Astrocyte (in vitro differentiated cells and primary cell): ENCODE results near the gene OSBPL5. TPM values are rescaled to one million over a fixed set of nuclear protein-coding genes. Genes with fewer than 3 reads are reported as not detected.

Experiments
- DNase-seq: peaks from one replicate; pipeline ENCODE4 v3.0.0-alpha.2; 2010; ENCODE audit warnings: low read depth
- FAIRE-seq: peaks from 2 replicates; lab custom pipeline; 2011; peaks lifted over from hg19 to GRCh38; lab: Jason Lieb, UNC
- H2AFZ ChIP-seq: 2 replicates; pipeline ENCODE4 v1.6.0; 2012; ENCODE audit warnings: low read depth, low read length, inconsistent platforms
- H3K27ac ChIP-seq: 2 replicates; pipeline ENCODE4 v1.5.1; 2011; ENCODE audit warnings: low read depth, low read length, inconsistent platforms
- H3K27me3 ChIP-seq: 2 replicates; pipeline ENCODE4 v1.6.0; 2011; ENCODE audit warnings: low read length, inconsistent platforms; ENCODE audit not compliant: insufficient read depth
- H3K36me3 ChIP-seq: 2 replicates; pipeline ENCODE4 v1.5.1; 2011; ENCODE audit warnings: low read length, inconsistent platforms; ENCODE audit not compliant: insufficient read depth
- H3K4me1 ChIP-seq: 2 replicates; pipeline ENCODE4 v1.5.1; 2011; ENCODE audit warnings: low read length, inconsistent platforms; ENCODE audit not compliant: insufficient read depth
- H3K4me2 ChIP-seq: 2 replicates; pipeline ENCODE4 v1.6.0; 2012; ENCODE audit warnings: low read length, inconsistent platforms
- H3K4me3 ChIP-seq: 2 replicates; pipeline ENCODE4 v1.5.1; 2011; ENCODE audit warnings: low read depth, mild to moderate bottlenecking, low read length, inconsistent platforms; ENCODE audit not compliant: insufficient read depth
- H3K79me2 ChIP-seq: 2 replicates; pipeline ENCODE4 v1.6.0; 2012; ENCODE audit warnings: mild to moderate bottlenecking, low read length, inconsistent platforms; ENCODE audit not compliant: insufficient read depth
- H3K9ac ChIP-seq: 2 replicates; pipeline ENCODE4 v1.6.0; 2012; ENCODE audit warnings: mild to moderate bottlenecking, low read length, inconsistent platforms
- H3K9me3 ChIP-seq: 2 replicates; pipeline ENCODE4 v1.5.1; 2012; ENCODE audit warnings: low read depth, mild to moderate bottlenecking, low read length, inconsistent platforms; ENCODE audit not compliant: insufficient read depth
- H4K20me1 ChIP-seq: 2 replicates; pipeline ENCODE4 v1.6.0; 2012; ENCODE audit warnings: low read length, inconsistent platforms; ENCODE audit not compliant: insufficient read depth
- H3K27ac Mint-ChIP-seq: one replicate; pipeline ENCODE4 v1.8.0; 2021; ENCODE audit warnings: mild to moderate bottlenecking, mixed read lengths; ENCODE audit not compliant: unreplicated experiment
- H3K27me3 Mint-ChIP-seq: one replicate; pipeline ENCODE4 v1.8.0; 2021; ENCODE audit warnings: low read depth, mixed read lengths; ENCODE audit not compliant: unreplicated experiment
- H3K36me3 Mint-ChIP-seq: one replicate; pipeline ENCODE4 v1.8.0; 2021; ENCODE audit warnings: low read depth, mixed read lengths; ENCODE audit not compliant: unreplicated experiment
- H3K4me1 Mint-ChIP-seq: one replicate; pipeline ENCODE4 v1.8.0; 2021; ENCODE audit warnings: low read depth, mixed read lengths; ENCODE audit not compliant: unreplicated experiment
- H3K4me3 Mint-ChIP-seq: one replicate; pipeline ENCODE4 v1.8.0; 2021; ENCODE audit warnings: mild to moderate bottlenecking, moderate library complexity, mixed read lengths; ENCODE audit not compliant: unreplicated experiment
- H3K9me3 Mint-ChIP-seq: one replicate; pipeline ENCODE4 v1.8.0; 2021; ENCODE audit warnings: mild to moderate bottlenecking, mixed read lengths; ENCODE audit not compliant: unreplicated experiment
- EZH2 ChIP-seq: IDR thresholded peaks from 2 replicates; pipeline ENCODE4 v1.6.1; 2012; ENCODE audit warnings: mild to moderate bottlenecking, low read length, inconsistent platforms; ENCODE audit not compliant: insufficient read depth
- total RNA-seq: library from RNA; stranded (reverse); gene quantifications from 2 replicates; pipeline ENCODE4 v1.2.1, GENCODE V29; 2021
- TF ChIP-seq, protein P1 (sequence below): IDR thresholded peaks from 2 replicates; pipeline ENCODE4 v1.5.1; 2011; ENCODE audit warnings: low read depth, mild to moderate bottlenecking, inconsistent platforms, low read length, moderate library complexity; ENCODE audit not compliant: insufficient read depth

The OSBPL5 gene
- total RNA-seq, 1 donor from 2014 or later: 29.0 TPM

DNA sequence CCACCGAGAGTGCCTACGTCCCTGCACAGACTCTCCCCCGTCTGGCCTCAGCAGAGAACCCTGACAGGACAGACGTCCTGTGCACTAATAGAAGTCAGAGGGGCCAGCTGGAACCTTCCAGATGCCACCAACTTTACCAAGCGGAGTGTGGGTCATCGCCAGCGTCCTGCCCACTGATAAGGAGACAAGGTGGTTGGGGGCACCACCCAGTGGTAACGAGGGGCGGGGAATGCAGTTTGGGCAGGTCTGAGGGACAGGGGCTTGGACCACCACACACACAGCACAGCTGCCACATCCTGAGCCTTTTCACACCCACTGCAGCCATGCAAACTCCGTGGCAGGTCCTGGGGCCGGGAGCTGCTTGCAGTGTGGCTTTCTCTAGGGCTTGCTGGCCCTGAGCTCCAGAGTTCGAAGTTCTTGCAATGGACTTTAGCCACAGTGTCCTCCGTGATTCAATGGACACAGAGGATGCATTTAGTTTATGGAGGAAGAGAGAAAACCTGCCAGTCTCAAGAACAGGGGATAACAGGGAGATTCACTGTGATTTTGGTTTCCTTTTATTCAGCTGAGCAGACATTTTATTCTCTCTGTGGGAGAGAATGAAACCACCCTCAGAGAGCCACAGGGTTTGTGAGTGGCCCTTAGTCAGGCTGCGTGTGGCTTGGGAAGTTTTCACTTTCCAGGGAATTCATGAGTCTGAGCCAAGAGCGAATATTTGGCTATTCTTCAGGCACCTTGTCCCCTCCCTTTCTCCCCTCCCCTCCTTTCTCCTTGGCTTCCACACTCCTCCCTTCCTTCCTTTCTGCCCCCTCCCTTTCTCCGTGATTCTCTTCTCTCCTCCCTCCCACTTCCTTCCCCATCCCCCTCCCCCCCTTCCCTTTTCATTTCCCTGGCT is 40.4 kb upstream of the OSBPL5 start:
- DNase-seq (peak; percentile 38), FAIRE-seq (no peak)
- peaks cover 3% of the 10 kb centered on the region for H3K9me3 ChIP-seq
- H4K20me1 ChIP-seq: peaks cover 5% of the 10 kb centered on the region
- TF ChIP-seq, protein P1, sequence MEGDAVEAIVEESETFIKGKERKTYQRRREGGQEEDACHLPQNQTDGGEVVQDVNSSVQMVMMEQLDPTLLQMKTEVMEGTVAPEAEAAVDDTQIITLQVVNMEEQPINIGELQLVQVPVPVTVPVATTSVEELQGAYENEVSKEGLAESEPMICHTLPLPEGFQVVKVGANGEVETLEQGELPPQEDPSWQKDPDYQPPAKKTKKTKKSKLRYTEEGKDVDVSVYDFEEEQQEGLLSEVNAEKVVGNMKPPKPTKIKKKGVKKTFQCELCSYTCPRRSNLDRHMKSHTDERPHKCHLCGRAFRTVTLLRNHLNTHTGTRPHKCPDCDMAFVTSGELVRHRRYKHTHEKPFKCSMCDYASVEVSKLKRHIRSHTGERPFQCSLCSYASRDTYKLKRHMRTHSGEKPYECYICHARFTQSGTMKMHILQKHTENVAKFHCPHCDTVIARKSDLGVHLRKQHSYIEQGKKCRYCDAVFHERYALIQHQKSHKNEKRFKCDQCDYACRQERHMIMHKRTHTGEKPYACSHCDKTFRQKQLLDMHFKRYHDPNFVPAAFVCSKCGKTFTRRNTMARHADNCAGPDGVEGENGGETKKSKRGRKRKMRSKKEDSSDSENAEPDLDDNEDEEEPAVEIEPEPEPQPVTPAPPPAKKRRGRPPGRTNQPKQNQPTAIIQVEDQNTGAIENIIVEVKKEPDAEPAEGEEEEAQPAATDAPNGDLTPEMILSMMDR: no peak
- TF ChIP-seq EZH2: no peak
- H3K27me3 Mint-ChIP-seq: peaks cover 49% of the 10 kb centered on the region
- no peaks in the 10 kb centered on the region for H3K36me3 Mint-ChIP-seq
- H3K27ac Mint-ChIP-seq: peak overlapping the region; percentile 41
- H3K4me3 ChIP-seq: no peak overlapping the region
- peaks cover 23% of the 10 kb centered on the region for H3K27me3 ChIP-seq
- H3K36me3 ChIP-seq: no peaks in the 10 kb centered on the region
- peak overlapping the region; percentile 54 for H3K4me3 Mint-ChIP-seq
- no peak overlapping the region for H3K27ac ChIP-seq
- H3K9ac ChIP-seq: no peak overlapping the region
- no peaks in the 10 kb centered on the region for H3K4me1 Mint-ChIP-seq
- H3K9me3 Mint-ChIP-seq: no peaks in the 10 kb centered on the region
- peak overlapping the region; percentile 30 for H3K4me2 ChIP-seq
- no peaks in the 10 kb centered on the region for H3K79me2 ChIP-seq
- H2AFZ ChIP-seq: no peak overlapping the region
- no peaks in the 10 kb centered on the region for H3K4me1 ChIP-seq

DNA sequence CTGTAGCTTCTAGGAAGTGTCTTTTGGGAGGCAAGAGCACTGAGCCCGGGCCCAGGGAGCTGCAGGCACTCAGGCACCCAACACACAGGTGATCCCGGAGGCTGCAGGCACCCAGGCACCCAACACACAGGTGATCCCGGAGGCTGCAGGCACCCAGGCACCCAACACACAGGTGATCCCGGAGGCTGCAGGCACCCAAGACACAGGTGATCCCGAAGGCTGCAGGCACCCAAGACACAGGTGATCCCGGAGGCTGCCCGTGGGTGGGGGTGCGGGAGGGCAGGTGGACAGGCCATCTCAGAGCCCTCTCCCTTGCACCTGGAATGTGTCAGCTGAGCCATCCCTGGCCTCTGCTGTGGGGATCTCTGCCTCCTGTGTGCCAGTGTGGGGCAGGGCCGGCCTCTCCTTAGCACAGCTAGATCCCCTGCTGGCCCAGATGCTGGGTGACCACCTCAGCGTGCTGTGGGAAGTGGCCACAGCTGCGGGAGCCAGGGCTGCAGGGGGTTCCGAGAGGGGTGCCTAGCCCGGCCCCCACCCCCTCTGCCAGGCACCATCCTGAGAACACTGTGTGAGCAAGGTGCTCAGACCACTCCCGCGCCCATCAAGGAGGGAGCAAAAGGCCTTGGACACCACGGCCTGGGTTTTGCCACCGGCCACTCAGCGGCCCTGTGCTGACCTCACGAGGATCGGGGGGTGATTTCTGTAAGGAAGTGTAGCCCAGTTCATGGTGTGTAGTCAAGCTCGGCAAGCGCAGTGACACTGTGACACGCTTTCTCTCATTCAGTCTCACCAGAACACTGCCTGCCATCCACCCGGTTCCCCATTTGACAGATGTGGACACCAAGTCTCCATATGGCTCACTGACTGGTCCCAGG is 39.3 kb upstream of the OSBPL5 start:
- H3K27me3 Mint-ChIP-seq: peaks cover 54% of the 10 kb centered on the region
- no peak overlapping the region for H2AFZ ChIP-seq
- H3K36me3 ChIP-seq: no peaks in the 10 kb centered on the region
- H3K27ac ChIP-seq: no peak overlapping the region
- H3K4me1 Mint-ChIP-seq: no peaks in the 10 kb centered on the region
- H3K4me2 ChIP-seq: no peak overlapping the region
- H3K4me3 ChIP-seq: no peak overlapping the region
- H3K79me2 ChIP-seq: no peaks in the 10 kb centered on the region
- H3K4me1 ChIP-seq: no peaks in the 10 kb centered on the region
- no peaks in the 10 kb centered on the region for H3K9me3 Mint-ChIP-seq
- peaks cover 5% of the 10 kb centered on the region for H4K20me1 ChIP-seq
- H3K36me3 Mint-ChIP-seq: no peaks in the 10 kb centered on the region
- DNase-seq: no peak
- TF ChIP-seq, protein P1: no peak
- no peak for TF ChIP-seq EZH2
- H3K4me3 Mint-ChIP-seq: no peak overlapping the region
- H3K27ac Mint-ChIP-seq: peak overlapping the region; percentile 41
- peaks cover 3% of the 10 kb centered on the region for H3K9me3 ChIP-seq
- FAIRE-seq: no peak
- peaks cover 26% of the 10 kb centered on the region for H3K27me3 ChIP-seq
- no peak overlapping the region for H3K9ac ChIP-seq
